Caco-2 (cell line): ENCODE results near the gene BCO1. TPM values are rescaled to one million over a fixed set of nuclear protein-coding genes. Genes with fewer than 3 reads are reported as not detected.
A peak's percentile ranks its signal among the peaks of the same experiment; 100 is the strongest.

Experiments
- BruUV-seq: library from RNA; stranded (reverse); fragments of 400-500 nt; replicated peaks from 2 replicates; lab custom pipeline; 2021; lab: Mats Ljungman, UMichigan
- CTCF ChIA-PET: fragments of 300-600 bp; sonication (Branson Sonifier 250); formaldehyde crosslinking; loops from one replicate; lab custom pipeline; 2022; ENCODE audit warnings: antibody characterized with exemption; lab: Charles Lee
- POLR2A ChIA-PET: fragments of 300-600 bp; sonication (Branson Sonifier 250); formaldehyde crosslinking; loops from one replicate; lab custom pipeline; 2022; ENCODE audit warnings: antibody characterized with exemption; lab: Charles Lee
- DNase-seq, 2 experiments: peaks; one replicate each; pipeline versions ENCODE4 v3.0.0 to v3.0.0-alpha.2; 2020 to 2022
- H3K27me3 ChIP-seq: replicated peaks from 2 replicates; pipeline ENCODE4 v1.6.0; 2011; ENCODE audit warnings: low read length; ENCODE audit not compliant: control insufficient read depth, insufficient read depth
- H3K36me3 ChIP-seq: 2 replicates; pipeline ENCODE4 v1.5.1; 2011; ENCODE audit warnings: low read length; ENCODE audit not compliant: control insufficient read depth, insufficient read depth
- H3K4me1 ChIP-seq: fragments of 250-450 bp; sonication (Bioruptor Pico); 2 replicates; pipeline ENCODE4 v1.5.1; 2020; ENCODE audit warnings: mild to moderate bottlenecking
- H3K4me3 ChIP-seq: 2 replicates; pipeline ENCODE4 v1.5.1; 2011; ENCODE audit warnings: low read depth, mild to moderate bottlenecking, control low read depth, low read length
- H3K9me3 ChIP-seq: fragments of 250-450 bp; sonication (Bioruptor Pico); 2 replicates; pipeline ENCODE4 v1.5.1; 2020; ENCODE audit warnings: mild to moderate bottlenecking, moderate library complexity
- H3K27ac Mint-ChIP-seq: one replicate; pipeline ENCODE4 v1.8.0; 2022; ENCODE audit warnings: mixed read lengths; ENCODE audit not compliant: unreplicated experiment
- H3K27me3 Mint-ChIP-seq: one replicate; pipeline ENCODE4 v1.8.0; 2022; ENCODE audit warnings: mixed read lengths; ENCODE audit not compliant: insufficient read depth, unreplicated experiment
- H3K36me3 Mint-ChIP-seq: one replicate; pipeline ENCODE4 v1.8.0; 2022; ENCODE audit warnings: mild to moderate bottlenecking, mixed read lengths; ENCODE audit not compliant: insufficient read depth, unreplicated experiment
- H3K4me1 Mint-ChIP-seq: one replicate; pipeline ENCODE4 v1.8.0; 2022; ENCODE audit warnings: low read depth, mixed read lengths; ENCODE audit not compliant: unreplicated experiment
- H3K4me3 Mint-ChIP-seq: one replicate; pipeline ENCODE4 v1.8.0; 2022; ENCODE audit warnings: mild to moderate bottlenecking, moderate library complexity, mixed read lengths; ENCODE audit not compliant: unreplicated experiment
- H3K9me3 Mint-ChIP-seq: one replicate; pipeline ENCODE4 v1.8.0; 2022; ENCODE audit warnings: mixed read lengths; ENCODE audit not compliant: unreplicated experiment
- intact Hi-C: fragments of 100-400 bp; cut with micrococcal nuclease; formaldehyde crosslinking; loops from one replicate; pipeline ENCODE4 v1.10.0; 2022; ENCODE audit not compliant: unreplicated experiment
- total RNA-seq: library from RNA; stranded (reverse); gene quantifications from 2 replicates; pipeline ENCODE4 v1.2.3, GENCODE V29; 2022
- TF ChIP-seq, protein P1 (sequence below), 2 experiments: fragments of 200-600 bp in 1 of 2; IDR thresholded peaks; 1 replicate in 1 of 2; 2 replicates in 1 of 2; pipeline versions ENCODE4 v1.5.1 to v1.8.0; 2011 to 2022; ENCODE audit warnings: antibody characterized with exemption in 1 of 2, control low read depth in 1 of 2, inconsistent platforms in 1 of 2, low read depth in 1 of 2, low read length in 1 of 2, mild to moderate bottlenecking in 1 of 2, moderate library complexity in 1 of 2; ENCODE audit not compliant: insufficient read depth in 1 of 2, severe bottlenecking in 1 of 2, unreplicated experiment in 1 of 2

BCO1 gene
- total RNA-seq, 1 experiment from 2014 or later = 0.91 TPM

DNA sequence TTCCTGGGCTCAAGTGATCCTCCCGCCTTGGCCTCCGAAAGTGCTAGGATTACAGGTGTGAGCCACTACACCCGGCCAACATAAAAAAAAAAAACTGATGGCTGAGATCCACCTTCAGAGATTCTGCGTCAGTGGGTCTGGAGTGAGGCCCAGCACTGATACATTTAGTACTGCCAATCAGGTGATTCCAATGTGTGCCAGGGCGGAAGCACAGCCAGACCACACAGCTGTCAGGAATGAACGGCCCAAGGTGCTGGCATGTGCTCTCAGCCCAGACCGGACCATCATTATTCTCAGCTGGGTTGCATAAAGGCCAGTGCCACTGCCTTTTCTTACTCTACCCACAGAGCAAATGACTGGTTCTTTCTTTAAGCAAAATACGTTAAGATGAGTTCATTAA lies 1.2 kb upstream of the BCO1 start:
- no peaks in the 10 kb centered on the region for H3K36me3 Mint-ChIP-seq
- Histone ChIP-seq H3K9me3 (no peaks in the 10 kb centered on the region), H3K36me3 (no peaks in the 10 kb centered on the region), H3K4me1 (peaks cover 9% of the 10 kb centered on the region), H3K4me3 (no peak overlapping the region), H3K27me3 (no peaks in the 10 kb centered on the region)
- POLR2A ChIA-PET = no interaction called here
- intact Hi-C loops = no loop called here
- H3K27me3 Mint-ChIP-seq = no peaks in the 10 kb centered on the region
- H3K4me1 Mint-ChIP-seq = peaks cover 17% of the 10 kb centered on the region
- no peaks in the 10 kb centered on the region for H3K9me3 Mint-ChIP-seq
- CTCF ChIA-PET = no interaction called here
- no TSS peak for BruUV-seq
- H3K27ac Mint-ChIP-seq = no peak overlapping the region
- no peak overlapping the region for H3K4me3 Mint-ChIP-seq
- DNase-seq = no peak
- TF ChIP-seq, protein P1, sequence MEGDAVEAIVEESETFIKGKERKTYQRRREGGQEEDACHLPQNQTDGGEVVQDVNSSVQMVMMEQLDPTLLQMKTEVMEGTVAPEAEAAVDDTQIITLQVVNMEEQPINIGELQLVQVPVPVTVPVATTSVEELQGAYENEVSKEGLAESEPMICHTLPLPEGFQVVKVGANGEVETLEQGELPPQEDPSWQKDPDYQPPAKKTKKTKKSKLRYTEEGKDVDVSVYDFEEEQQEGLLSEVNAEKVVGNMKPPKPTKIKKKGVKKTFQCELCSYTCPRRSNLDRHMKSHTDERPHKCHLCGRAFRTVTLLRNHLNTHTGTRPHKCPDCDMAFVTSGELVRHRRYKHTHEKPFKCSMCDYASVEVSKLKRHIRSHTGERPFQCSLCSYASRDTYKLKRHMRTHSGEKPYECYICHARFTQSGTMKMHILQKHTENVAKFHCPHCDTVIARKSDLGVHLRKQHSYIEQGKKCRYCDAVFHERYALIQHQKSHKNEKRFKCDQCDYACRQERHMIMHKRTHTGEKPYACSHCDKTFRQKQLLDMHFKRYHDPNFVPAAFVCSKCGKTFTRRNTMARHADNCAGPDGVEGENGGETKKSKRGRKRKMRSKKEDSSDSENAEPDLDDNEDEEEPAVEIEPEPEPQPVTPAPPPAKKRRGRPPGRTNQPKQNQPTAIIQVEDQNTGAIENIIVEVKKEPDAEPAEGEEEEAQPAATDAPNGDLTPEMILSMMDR (IDR thresholded peaks at IDR 0.05; ENCODE audit: insufficient read depth in 1 of 2, low read depth in 1 of 2, low read length in 1 of 2, severe bottlenecking in 1 of 2, unreplicated experiment in 1 of 2) = no peak

DNA sequence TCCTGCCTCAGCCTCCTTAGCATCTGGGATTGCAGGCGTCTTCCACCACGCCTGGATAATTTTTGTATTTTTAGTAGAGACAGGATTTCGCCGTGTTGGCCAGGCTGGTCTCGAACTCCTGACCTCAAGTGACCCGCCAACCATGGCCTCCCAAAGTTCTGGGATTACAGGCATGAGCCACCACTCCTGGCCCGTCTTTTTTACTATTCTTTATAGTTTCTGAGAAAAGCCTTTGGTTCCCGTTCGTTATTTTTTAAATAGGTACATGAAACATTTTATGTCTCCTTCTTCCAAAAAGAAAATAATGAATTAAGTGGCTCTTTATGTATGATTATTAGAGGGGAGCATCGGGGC lies 570 bp upstream of the BCO1 start:
- BruUV-seq = no TSS peak
- Mint-ChIP-seq H3K36me3 (no peaks in the 10 kb centered on the region), H3K4me3 (peak overlapping the region; percentile 75), H3K27ac (peak overlapping the region; percentile 77), H3K9me3 (no peaks in the 10 kb centered on the region), H3K27me3 (no peaks in the 10 kb centered on the region), H3K4me1 (peaks cover 17% of the 10 kb centered on the region)
- no peak for DNase-seq
- intact Hi-C loops = loop anchor here (2.0 kb wide), 1 partner anchor 77 kb away; the partner anchor contains the start of gene GAN
- Histone ChIP-seq H3K36me3 (no peaks in the 10 kb centered on the region), H3K27me3 (no peaks in the 10 kb centered on the region), H3K4me3 (peak overlapping the region; percentile 13; the same call in 1 of the 2 replicates), H3K9me3 (no peaks in the 10 kb centered on the region), H3K4me1 (peaks cover 9% of the 10 kb centered on the region)
- ChIA-PET POLR2A (interaction anchor here (0.6 to 2.0 kb wide), 4 partner anchors 17 to 161 kb away, joined by 3 to 8 read pairs (median 4); partner anchors contain the start of genes C16orf46 and GAN), CTCF (interaction anchor here (0.6 to 0.7 kb wide), 6 partner anchors 21 to 676 kb away, joined by 3 to 9 read pairs (median 4); no protein-coding TSS in a partner anchor)
- TF ChIP-seq, protein P1 (IDR thresholded peaks at IDR 0.05; ENCODE audit: insufficient read depth in 1 of 2, low read depth in 1 of 2, low read length in 1 of 2, severe bottlenecking in 1 of 2, unreplicated experiment in 1 of 2) = no peak

DNA sequence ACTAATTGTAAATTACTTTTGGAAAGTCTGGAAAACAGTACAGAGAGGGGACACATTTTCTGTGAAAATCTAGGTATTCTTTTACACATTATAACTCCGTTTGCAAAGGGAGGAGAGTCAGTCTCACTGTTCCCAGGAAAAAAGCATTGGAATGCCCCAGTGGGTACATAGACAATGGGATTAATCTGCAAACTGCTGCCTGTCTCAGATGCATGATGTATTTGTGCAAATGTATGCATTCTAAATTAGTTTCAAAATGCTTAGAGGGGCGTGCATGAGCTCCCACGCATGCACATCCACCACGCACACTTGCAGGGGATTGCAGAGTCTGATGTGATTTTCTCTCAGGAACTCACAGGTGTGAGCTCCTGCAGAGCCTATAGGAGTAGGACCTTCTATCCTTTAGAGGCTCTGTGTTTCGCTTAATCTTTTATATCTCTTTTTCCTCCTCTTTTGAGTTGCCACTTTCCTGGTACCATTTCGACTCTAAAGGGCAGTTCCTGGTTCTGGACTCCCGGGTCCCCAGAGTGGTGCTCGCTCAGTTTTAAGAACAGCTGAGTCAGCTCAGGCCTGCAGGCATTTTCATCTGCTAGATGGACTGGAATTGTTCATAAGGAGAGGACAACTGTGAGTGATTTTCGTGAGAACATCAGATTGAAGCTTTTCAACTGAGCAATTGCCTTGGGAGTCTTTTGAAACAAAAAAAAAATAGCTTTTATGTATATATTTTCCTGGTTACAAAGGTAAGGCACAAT lies 1.1 kb downstream of the BCO1 start:
- CTCF ChIA-PET = interaction anchor here (0.6 to 1.1 kb wide), 2 partner anchors 34 to 304 kb away, joined by 3 read pairs; no protein-coding TSS in a partner anchor
- TF ChIP-seq, protein P1 (IDR thresholded peaks at IDR 0.05; ENCODE audit: insufficient read depth in 1 of 2, low read depth in 1 of 2, low read length in 1 of 2, severe bottlenecking in 1 of 2, unreplicated experiment in 1 of 2) = no peak
- POLR2A ChIA-PET = interaction anchor here (2.0 kb wide), 1 partner anchor 75 kb away, joined by 8 read pairs; the partner anchor contains the start of gene GAN
- H3K4me3 ChIP-seq = no peak overlapping the region
- no peaks in the 10 kb centered on the region for H3K36me3 ChIP-seq
- Mint-ChIP-seq H3K4me3 (peak overlapping the region; percentile 75), H3K36me3 (no peaks in the 10 kb centered on the region), H3K27me3 (no peaks in the 10 kb centered on the region), H3K9me3 (no peaks in the 10 kb centered on the region), H3K27ac (no peak overlapping the region), H3K4me1 (peaks cover 17% of the 10 kb centered on the region)
- H3K9me3 ChIP-seq = no peaks in the 10 kb centered on the region
- no peaks in the 10 kb centered on the region for H3K27me3 ChIP-seq
- intact Hi-C loops = loop anchor here (2.0 kb wide), 1 partner anchor 75 kb away; the partner anchor contains the start of gene GAN
- no peak for DNase-seq
- BruUV-seq = no TSS peak
- H3K4me1 ChIP-seq = peaks cover 9% of the 10 kb centered on the region
